SHP77 treated with DMSO at 0.1 percent for 48 hours (cell line): ENCODE data around the gene CYP39A1.
"Not testable (repeated sequence)": the region's sequence is repeated elsewhere in the genome, so short reads cannot be mapped to it uniquely, and the experiment has no call there.

Experiments used
- DNase-seq: peaks from one replicate; lab custom pipeline; 2025; lab: John Stamatoyannopoulos, UW

Gene CYP39A1

DNA sequence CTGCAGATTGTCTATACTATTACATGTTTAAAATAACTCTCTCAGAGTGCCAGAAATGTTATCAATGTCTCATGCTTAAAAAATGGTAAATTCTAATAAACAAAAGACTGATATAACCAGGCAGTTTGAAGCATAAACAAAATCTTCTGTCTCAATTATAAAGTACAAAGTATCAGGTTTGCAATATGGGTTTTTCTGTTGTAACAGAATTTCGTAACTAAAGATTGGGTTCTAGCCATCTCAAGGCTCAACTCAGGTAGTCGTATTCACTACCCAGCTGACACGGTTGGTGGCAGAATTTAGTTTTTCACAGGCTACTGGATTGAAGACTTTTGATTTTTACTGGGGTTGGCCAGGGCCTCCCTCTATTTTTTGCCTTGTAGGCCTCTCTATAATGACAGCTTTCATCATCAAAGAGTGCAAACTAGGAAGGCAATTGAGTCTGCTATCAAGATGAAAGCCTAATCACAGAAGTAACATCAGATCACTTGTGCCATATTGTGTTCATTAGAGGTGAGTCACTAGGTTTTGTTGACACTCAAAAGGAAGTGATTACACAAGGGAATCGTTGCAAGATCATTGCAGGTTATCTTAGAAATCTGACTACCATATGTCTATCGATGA is 3.6 kb downstream of the CYP39A1 start:
- DNase-seq: no peak

DNA sequence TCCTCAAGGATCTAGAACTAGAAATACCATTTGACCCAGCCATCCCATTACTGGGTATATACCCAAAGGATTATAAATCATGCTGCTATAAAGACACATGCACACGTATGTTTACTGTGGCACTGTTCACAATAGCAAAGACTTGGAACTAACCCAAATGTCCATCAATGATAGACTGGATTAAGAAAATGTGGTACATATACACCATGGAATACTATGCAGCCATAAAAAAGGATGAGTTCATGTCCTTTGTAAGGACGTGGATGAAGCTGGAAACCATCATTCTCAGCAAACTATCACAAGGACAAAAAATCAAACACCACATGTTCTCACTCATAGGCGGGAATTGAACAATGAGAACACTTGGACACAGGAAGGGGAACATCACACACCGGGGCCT is 4.5 kb downstream of the CYP39A1 start:
- DNase-seq: not testable (repeated sequence)

DNA sequence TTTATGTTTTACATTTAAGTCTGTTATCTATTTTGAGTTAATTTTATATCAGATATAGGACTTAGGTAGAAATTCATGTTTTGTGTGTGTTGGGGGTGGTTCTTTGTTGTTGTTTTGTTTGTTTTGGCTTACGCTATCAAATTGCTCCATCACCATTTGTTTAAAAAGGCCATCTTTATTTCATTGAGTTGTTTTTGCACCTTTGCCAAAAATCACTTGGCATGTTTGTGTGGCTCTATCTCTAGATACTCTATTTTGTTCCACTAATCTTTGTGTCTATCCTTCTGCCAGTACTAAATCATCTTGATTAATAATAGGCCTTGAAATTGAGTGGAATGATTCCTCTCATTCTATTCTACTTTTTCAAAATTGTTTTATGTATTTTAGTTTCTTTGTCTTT is 7.4 kb downstream of the CYP39A1 start:
- no peak for DNase-seq

DNA sequence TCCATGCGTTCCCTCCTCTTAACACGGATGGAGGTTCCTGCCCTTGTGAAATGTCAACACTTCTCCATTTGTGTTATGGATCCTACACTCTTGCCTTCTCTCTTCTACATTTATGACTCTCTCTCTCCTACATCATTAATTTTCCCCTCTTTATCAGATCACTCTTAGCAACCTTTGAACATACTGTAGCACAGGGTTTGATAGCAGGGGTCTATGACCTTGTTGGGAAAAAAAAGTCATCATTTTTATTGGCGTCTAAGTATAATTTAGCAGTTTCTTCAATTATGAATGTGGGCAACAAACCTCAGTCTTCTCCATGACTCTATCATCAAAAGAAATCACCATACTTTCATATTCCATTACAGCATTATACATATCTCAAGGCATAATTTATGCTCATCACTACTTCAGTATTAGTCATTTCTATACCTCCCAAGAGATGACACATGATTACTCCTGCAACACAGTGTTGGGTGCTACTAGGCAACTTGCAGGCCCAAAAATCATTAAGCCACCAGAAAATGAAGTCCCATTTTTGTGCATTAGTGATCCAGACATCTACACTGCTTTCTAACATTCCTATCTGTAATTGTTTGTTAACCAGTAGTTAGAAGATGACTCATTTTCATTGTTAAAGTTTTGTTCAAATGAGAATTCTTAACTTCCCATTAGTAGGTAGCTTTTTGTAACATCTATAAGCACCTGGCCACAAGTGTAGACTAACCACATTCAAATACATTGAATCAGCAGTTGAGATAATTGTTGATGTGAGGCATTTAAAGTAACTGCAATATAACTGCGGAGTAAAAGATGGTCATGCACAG is 9.5 kb downstream of the CYP39A1 start:
- DNase-seq: no peak

DNA sequence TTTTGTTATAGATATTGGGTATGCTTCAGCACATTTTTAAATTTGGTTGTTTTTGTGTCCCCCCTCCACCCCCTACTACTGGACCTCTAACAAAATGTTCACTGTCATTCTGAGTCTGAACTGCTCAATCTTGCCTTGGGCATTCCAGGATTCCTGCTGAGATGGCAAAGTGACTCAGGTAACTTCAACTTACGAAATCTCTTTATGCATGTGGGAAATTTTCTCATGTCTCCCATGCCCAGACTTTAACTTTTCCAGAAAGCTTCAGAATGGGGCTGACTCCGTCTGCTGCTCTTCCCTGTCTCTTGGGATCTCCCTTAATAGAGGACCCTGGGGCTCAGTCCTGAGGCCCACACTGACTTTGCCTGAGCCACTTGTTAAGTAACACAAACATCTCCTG is 14.0 kb downstream of the CYP39A1 start:
- DNase-seq: no peak

DNA sequence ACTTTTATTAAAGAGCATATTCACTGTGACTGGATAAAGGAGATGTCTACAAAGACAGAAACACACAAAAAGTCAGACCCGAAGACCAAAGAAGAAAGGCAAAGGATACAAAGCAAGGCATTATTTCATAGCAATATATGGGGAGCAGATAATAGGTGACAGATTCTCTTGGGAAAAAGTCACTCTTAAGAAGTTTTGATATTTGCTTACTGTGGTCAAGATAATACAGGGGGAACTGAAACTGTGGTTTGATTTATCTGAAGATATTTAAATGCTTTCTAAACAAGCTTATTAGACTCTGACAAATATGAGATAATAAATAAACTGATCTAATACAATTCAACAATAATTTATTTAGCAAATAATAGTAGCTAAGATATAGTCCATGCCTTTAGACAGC is 14.7 kb downstream of the CYP39A1 start:
- DNase-seq: no peak

DNA sequence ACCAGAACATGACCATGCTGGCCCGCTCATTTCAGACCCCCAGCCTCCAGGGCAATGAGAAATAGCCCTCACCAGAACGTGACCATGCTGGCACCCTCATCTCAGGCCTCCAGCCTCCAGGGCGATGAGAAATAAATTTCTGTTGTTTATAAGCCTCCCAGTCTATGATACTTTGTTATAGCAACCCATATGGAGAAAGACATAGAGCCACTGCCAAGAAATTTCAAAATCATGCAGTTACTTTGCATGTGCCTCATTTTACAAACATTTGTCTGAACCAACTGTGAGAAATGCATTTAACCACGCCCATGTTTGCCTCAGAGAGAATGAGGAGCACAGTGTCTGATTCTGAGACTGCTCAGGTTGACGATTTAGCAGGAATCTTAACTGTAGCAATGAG is 15.5 kb downstream of the CYP39A1 start:
- DNase-seq: no peak

DNA sequence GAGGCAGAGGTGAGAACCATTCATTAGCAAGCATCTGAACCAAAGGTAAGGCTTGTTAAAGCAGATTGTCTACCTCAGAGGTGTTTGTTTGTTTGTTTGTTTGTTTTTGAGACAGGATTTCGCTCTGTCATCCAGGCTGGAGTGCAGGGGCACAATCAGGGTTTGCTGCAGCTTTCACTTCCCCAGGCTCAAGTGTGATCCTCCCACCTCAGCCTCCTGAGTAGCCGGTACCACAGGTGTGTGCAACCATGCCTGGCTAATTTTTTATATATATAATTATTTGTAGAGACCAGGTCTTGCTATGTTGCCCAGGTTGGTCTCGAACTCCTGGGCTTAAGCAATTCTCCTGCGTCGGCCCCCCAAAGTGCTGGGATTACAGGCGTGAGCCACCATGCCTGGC is 17.2 kb downstream of the CYP39A1 start:
- no peak for DNase-seq

DNA sequence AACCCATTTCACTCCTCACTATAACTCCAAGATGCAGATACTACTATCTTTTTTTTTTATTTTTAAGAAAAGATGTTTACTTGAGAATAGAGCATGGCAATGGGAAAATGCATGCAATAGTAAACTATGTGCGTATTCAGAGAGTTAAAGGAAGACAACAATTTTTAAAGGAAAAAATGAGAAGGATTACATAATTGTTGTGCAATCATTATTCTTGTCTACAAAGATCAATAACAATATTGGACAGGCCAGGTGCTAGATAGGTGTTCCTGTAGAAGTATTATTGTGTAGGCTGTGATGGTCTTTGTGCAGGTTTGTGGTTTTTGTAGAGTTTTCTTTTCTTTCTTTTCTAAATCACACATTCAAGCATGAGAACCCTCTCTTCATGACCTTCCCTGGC is 20.6 kb downstream of the CYP39A1 start:
- no peak for DNase-seq

DNA sequence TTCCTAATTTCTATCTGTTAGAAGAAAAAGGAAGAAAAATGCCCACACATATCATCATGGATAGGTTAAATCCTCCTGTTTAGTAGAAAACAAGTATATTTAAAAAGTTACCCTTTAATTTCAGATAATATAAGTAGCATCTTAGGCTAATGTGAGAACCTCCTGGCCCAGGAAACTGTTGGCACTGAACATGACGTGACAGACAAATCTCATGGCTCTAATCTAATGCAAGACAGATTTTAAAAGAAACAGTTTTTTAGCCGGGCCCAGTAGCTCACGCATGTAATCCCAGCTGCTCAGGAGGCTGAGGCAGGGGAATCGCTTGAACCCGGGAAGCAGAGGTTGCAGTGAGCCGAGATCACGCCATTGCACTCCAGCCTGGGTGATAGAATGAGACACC is 22.9 kb downstream of the CYP39A1 start:
- DNase-seq: no peak

DNA sequence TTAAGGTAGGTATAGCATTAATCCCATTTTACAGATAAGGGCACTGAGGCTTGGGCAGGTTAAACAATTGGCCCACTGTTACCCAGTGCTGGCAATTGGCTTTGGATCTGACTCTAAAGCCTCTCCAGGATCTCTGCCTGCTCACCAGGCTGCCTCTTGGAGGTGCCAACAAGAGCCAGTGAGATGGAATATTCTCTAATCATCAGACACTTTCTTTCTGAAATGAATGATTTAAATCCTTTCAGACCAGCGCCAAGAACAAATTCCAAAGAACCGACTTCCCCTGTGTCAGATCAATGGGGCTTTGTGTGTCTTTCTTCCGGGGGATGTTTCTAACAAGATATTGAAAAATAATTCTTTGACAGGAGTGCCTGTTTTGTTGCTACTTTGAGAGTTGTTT is 23.6 kb downstream of the CYP39A1 start:
- DNase-seq: no peak

DNA sequence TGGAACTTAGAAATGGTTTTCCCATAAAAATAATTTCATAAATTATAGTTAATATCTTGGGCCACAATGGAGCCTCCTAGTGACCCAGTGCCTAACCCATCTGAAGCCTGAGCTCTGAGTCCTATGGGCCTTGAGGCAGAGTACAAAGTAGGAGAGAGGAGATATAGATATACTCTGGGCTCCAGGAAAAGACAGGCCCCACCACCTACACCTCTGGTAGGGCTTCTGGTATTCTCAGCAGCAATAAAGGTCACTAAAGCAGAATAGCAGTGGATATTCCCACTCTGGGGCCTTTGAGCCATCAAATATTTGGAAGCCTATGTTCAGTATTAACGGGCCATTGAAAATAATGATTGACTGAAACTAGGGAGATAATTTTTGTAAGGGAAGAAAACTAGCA is 24.1 kb downstream of the CYP39A1 start:
- DNase-seq: no peak

DNA sequence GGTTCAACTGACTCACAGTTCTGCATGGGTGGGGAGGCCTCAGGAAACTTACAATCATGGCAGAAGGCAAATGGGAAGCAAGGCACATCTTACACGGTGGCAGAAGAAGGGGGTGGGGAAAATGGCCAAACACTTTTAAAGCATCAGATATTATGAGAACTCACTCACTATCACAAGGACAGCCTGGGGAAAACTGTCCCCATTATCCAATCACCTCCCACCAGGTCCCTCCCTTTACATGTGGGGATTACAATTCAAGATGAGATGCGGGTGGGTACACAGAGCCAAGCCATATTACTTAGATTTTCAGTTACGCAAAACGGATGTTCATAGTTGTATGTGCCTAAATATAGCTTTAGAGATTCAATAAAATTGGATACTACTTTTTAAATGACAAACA is 25.6 kb downstream of the CYP39A1 start:
- DNase-seq: no peak

DNA sequence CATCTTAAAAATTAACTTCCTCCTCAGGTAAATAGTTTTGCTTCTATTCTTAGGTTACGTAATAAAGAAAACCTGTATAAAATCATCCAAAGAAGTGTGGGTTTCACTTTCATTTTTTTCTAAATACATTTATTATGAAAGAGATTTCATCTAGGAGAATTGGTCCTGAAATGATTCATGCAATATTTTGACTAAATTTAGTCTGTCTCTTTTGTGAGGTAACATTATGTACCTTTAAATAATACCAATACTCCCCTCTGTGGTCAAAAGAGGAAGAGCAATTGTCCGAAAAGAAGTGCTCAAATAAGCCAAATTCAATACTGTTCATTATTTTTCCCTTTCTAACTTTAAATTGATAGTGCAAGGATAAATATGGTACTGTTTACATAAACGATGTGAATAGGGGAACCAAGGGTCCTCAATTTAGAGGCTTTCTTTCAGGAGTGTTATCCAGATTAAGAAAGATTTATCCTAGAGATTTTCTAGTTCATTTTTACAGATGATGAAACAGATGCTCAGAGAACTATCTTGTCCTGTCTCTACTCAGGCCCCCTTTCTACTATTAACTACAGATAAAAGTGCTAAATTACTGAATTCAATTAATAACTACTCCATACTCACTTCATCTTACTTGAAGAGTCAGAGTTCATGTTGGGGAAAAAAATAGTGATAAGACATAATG is 26.2 kb downstream of the CYP39A1 start:
- DNase-seq: peak; percentile 12

DNA sequence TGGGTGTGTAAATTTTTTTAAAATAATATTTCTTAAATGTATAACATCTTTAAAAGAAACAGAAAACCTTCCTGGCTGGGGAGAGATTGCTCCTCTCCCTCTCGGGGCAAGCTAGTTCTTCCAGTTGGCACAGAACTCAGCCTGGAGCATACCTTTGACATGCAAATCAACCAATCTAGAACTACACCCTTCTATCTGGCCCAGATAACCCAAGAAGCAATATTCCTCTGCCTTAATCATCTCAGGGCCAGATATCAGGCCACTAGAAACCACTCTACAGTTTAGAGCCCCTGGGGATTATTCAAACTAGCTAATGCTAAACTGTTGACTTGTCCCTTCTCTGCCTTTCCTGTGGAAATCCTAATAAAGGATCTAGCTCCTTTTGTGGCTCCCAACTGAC is 33.9 kb downstream of the CYP39A1 start:
- DNase-seq: no peak

DNA sequence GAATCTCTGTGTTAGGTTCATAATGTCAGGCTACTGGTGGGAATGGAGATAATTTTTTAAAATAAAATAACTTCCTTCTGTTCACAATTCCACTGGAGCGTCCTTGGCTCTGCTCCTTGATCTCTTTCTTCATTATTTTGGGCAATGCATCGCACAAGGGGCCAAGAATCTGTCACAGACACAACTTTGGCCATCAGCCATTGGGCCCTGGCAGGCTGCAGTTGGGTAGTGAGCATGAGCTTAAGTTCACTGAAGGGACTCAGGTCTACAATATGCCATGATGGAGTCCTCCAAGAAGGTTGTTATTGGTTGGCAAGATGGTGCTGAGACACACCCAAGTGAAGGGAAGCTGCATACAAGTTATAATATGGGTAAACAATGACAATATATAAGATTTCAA is 40.0 kb downstream of the CYP39A1 start:
- no peak for DNase-seq

DNA sequence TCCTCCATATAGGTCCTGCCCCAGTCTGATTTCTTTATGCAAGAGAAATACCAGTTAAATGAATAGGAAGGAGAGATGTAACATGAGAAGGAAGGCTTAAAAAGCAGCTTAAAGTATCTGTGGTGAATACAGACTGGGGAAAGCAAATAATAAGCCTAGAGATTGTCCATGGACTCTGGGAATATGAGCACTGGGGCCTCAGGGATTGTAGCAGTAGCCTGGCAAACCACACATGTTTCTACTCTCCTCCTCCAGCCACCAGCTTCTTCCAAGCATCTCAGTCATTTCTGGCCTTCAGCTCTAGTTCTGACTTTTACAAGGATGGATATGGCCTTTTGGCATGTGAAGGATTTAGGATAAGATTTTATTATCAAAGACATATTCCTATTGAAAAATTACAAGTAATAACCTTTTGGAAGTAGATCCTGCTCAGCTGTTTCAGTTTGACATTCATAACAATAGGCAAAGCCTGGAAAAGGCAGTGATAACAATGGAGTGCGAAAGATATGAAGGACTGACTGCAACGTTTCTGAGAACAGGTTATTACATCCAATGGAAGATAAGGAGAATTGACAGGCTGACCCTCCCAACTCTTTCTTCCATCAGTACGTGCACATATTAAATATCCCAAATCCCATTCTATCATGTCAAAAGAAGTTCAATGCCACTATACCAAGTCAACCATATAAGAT is 41.6 kb downstream of the CYP39A1 start:
- DNase-seq: no peak

DNA sequence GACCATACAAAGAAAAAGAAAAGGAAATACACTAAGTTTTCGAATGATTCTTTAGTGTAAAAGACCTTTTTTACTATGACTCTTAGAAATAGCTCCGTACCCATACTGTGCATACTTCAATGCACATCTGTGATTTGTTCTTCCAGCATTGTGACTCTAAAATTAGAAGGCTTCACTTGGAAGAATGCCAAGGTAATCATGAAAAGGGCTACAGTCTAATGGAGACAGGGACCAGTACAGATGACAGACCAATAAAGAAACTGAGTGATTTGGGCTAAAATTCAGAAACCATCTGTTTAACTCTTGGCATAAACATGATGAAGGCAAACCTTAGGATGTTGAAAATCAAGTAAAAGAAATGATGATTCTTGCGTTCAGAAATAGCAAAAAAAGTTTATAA is 46.3 kb downstream of the CYP39A1 start:
- DNase-seq: peak; percentile 34

DNA sequence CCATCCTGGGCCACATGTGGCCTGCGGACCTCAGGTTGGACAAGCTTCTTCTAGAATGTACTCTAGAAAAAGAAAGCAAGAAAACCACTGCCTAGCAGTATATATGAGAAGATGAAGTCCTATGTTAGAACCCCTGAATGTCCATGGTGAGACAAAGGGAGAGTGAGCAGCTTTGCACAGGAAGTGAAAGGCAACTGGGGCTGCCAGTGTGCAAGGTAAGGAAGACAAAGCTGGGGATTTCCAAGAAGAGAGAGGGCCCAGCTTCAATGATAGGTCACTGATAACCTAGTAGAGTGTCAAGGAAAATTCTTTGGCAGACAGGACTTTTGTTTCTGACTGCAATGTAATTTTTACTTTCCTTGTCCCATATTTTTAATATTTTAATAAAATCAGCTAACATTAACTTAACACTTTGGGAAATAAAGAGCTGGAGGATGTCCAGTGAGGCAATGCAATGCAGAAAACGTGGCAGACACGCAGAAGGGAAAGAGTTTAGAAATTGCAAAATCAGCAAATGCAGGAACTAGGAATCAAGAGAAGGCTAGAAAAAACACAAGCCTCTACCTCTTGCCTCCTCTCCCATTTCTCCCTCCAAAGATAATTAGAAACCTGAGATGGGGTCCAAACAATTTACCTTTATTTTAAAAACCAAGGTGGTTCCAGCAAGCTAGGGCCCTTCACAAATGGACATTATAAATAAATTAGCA is 47.4 kb downstream of the CYP39A1 start:
- no peak for DNase-seq

DNA sequence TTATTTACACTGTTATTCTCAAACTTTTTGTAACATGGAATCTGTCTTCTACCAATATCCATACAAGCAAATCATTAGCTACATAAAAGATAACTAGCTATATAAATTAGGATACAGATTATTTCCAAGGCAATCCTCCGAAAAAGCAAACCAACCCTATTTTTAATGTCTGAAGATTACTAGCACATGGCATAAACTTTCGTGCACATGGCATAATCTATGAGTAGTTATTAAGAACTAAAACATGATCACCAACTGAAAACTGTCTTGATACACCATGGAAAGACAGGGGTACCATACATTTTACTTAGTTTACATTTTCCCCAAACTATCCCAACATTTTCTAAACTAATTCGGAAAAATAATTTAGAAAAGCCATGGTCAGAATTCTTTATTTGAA is 54.4 kb downstream of the CYP39A1 start:
- no peak for DNase-seq

DNA sequence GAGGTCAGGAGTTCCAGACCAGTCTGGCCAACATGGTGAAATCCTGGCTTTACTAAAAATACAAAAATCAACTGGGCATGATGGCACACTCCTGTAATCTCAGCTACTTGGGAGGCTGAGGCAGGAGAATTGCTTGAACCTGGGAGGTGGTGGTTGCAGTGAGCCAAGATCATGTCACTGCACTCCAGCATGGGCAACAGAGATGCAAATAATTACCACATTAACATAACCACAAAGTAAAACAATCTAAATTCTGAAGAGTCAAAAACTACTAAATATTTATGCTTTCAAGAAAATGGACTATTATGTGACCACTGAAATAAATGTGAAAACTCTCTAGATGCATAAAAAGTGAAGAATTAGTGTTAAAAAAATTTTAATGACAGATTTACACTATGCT is 59.9 kb downstream of the CYP39A1 start:
- DNase-seq: no peak

DNA sequence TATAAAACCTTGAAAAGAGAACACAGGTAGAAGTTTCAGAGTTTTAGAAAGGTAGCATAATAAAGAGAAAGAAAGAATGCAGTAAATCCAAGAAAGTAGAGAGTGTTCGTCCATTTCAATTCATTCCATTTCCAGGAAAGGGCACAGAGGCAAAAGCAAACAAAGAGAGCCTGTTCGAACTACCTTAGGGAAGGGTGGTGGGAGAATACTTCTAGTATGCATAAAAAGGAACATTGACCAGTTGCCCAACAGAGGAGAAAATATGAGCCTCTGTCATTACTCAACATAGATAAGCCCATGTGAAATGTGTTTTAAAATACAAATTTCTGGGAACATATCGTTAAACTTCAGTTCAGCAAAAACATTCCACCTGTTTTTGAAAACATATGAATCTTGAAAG is 60.6 kb downstream of the CYP39A1 start:
- DNase-seq: no peak
